ENCODE measurements around the gene C5orf46. TPM values are rescaled to one million over a fixed set of nuclear protein-coding genes. Genes with fewer than 3 reads are reported as not detected.

C5orf46 gene
- total RNA-seq, 1 experiment from 2014 or later = not detected

GRCh38 chr5:147876626-147877025 lies 29.7 kb downstream of the C5orf46 start (continued):
- TF ChIP-seq ZNF532 (CRISPR knock-in tag; IDR thresholded peaks at IDR 0.05; ENCODE audit: borderline replicate concordance) (no peak), SMAD4 (CRISPR knock-in tag; IDR thresholded peaks at IDR 0.05) (no peak), ZNF138 (CRISPR knock-in tag; conservative IDR thresholded peaks at IDR 0.05) (no peak), SOX15 (CRISPR knock-in tag; IDR thresholded peaks at IDR 0.05) (no peak), ZBTB21 (CRISPR knock-in tag; IDR thresholded peaks at IDR 0.05; ENCODE audit: borderline replicate concordance) (no peak), PRRX2 (CRISPR knock-in tag; IDR thresholded peaks at IDR 0.05) (no peak), ZNF425 (CRISPR knock-in tag; conservative IDR thresholded peaks at IDR 0.05) (no peak)

- Mint-ChIP-seq H3K4me1 (peaks cover 70% of the 10 kb centered on the region), H3K9me3 (no peaks in the 10 kb centered on the region), H3K4me3 (peak overlapping the region; percentile 26; the same call in 1 of the 2 replicates), H3K27ac (peak overlapping the region; percentile 98), H3K36me3 (peaks cover 34% of the 10 kb centered on the region), H3K27me3 (ENCODE audit: low read depth) (no peaks in the 10 kb centered on the region)
- ATAC-seq = no peak
- POLR2A ChIA-PET = interaction anchor here (1.3 kb wide), 1 partner anchor 11 kb away, joined by 3 read pairs; no protein-coding TSS in a partner anchor
- CTCF ChIA-PET = no interaction called here
- TF ChIP-seq TCF7 (CRISPR knock-in tag; IDR thresholded peaks at IDR 0.05; ENCODE audit: low read depth) (no peak), ZNF121 (CRISPR knock-in tag; IDR thresholded peaks at IDR 0.05) (peak; percentile 99)
- no peak for DNase-seq (ENCODE audit: low spot score)
Observed at GRCh38 chr5:147876141-147876540, 30.2 kb downstream of the C5orf46 start.

- ChIA-PET CTCF (interaction anchor here (0.6 to 1.7 kb wide), 3 partner anchors 12 to 14 kb away, joined by 3 to 6 read pairs (median 3); no protein-coding TSS in a partner anchor), POLR2A (interaction anchor here (0.5 to 2.0 kb wide), 6 partner anchors 12 to 1646 kb away, joined by 3 to 10 read pairs (median 4); no protein-coding TSS in a partner anchor)
- peak overlapping the region; percentile 98 for H3K27ac Mint-ChIP-seq
- peaks cover 71% of the 10 kb centered on the region for H3K4me1 Mint-ChIP-seq
- peak overlapping the region; percentile 96 for H3K4me3 Mint-ChIP-seq
- H3K27me3 Mint-ChIP-seq (ENCODE audit: low read depth) = no peaks in the 10 kb centered on the region; the same call in 1 of the 2 replicates
- H3K9me3 Mint-ChIP-seq = no peaks in the 10 kb centered on the region
- peak; percentile 78 for ATAC-seq
- peak; percentile 38 for DNase-seq (ENCODE audit: low spot score)
- H3K36me3 Mint-ChIP-seq = peaks cover 43% of the 10 kb centered on the region
- TF ChIP-seq EMX1 (CRISPR knock-in tag; IDR thresholded peaks at IDR 0.05) = peak; percentile 59; the same call in 1 of the 2 replicates
- no peak for TF ChIP-seq CDX4 (CRISPR knock-in tag; IDR thresholded peaks at IDR 0.05; ENCODE audit: borderline replicate concordance)
- no peak for TF ChIP-seq RELA (CRISPR knock-in tag; IDR thresholded peaks at IDR 0.05; ENCODE audit: borderline replicate concordance)
- TF ChIP-seq CREB1 (CRISPR knock-in tag; IDR thresholded peaks at IDR 0.05) = no peak
- peak; percentile 25; the same call in 1 of the 2 replicates for TF ChIP-seq ZNF671 (CRISPR knock-in tag; IDR thresholded peaks at IDR 0.05)
- peak; percentile 56; the same call in 1 of the 2 replicates for TF ChIP-seq AR (CRISPR knock-in tag; IDR thresholded peaks at IDR 0.05)
- TF ChIP-seq NFYB (CRISPR knock-in tag; conservative IDR thresholded peaks at IDR 0.05; ENCODE audit: low read depth) = no peak
- no peak for TF ChIP-seq FOXK1 (CRISPR knock-in tag; IDR thresholded peaks at IDR 0.05)
- TF ChIP-seq RORB (CRISPR knock-in tag; IDR thresholded peaks at IDR 0.05) = no peak
- no peak for TF ChIP-seq E2F4 (CRISPR knock-in tag; IDR thresholded peaks at IDR 0.05; ENCODE audit: borderline replicate concordance, low read depth)
- no peak for TF ChIP-seq MYBL2 (CRISPR knock-in tag; IDR thresholded peaks at IDR 0.05)
- no peak for TF ChIP-seq OVOL2 (CRISPR knock-in tag; IDR thresholded peaks at IDR 0.05; ENCODE audit: borderline replicate concordance)
- no peak for TF ChIP-seq E2F1 (CRISPR knock-in tag; IDR thresholded peaks at IDR 0.05)
Observed at GRCh38 chr5:147874910-147875367, 31.4 kb downstream of the C5orf46 start.

Measured in WTC11 (cell line).